SU-DHL-6 (cell line): ENCODE results near the gene AXL.

Experiments used
- CTCF ChIP-seq: fragments of 200-600 bp; sonication (generic); IDR thresholded peaks from one replicate; pipeline ENCODE4 v1.5.1; 2017; ENCODE audit warnings: antibody characterized with exemption, mild to moderate bottlenecking, low read length, moderate library complexity; ENCODE audit not compliant: insufficient read depth, poor library complexity, severe bottlenecking
- EZH2phosphoT487 ChIP-seq: fragments of 200-600 bp; sonication (generic), shearing (Covaris generic); conservative IDR thresholded peaks from 2 replicates; pipeline ENCODE4 v1.6.1; 2018; ENCODE audit warnings: mild to moderate bottlenecking, antibody characterized with exemption, low read length, moderate library complexity, mixed read lengths

- TF ChIP-seq CTCF: no peak
- no peak for TF ChIP-seq EZH2phosphoT487
Observed at GRCh38 chr19:41298348-41298964, 79.4 kb downstream of the AXL start.
